NT2/D1 (cell line): ENCODE results near the gene POLR2L.

Experiments used
- DNase-seq: peaks from one replicate; pipeline ENCODE4 v3.0.0-alpha.2; 2011; ENCODE audit warnings: low read depth, low spot score
- H3K27me3 ChIP-seq: 2 replicates; pipeline ENCODE4 v1.6.0; 2011; ENCODE audit warnings: mild to moderate bottlenecking; ENCODE audit not compliant: insufficient read length, insufficient read depth
- H3K36me3 ChIP-seq: 2 replicates; pipeline ENCODE4 v1.6.1; 2011; ENCODE audit warnings: mild to moderate bottlenecking, low read length, mixed read lengths; ENCODE audit not compliant: insufficient read depth, insufficient read length
- H3K4me1 ChIP-seq: 2 replicates; pipeline ENCODE4 v1.5.1; 2011; ENCODE audit not compliant: insufficient read depth, insufficient read length
- H3K4me3 ChIP-seq: 2 replicates; pipeline ENCODE4 v1.5.1; 2011; ENCODE audit warnings: low read depth; ENCODE audit not compliant: insufficient read length
- H3K9ac ChIP-seq: 2 replicates; pipeline ENCODE4 v1.6.0; 2011; ENCODE audit warnings: low read depth; ENCODE audit not compliant: insufficient read length
- H3K9me3 ChIP-seq: 2 replicates; pipeline ENCODE4 v1.5.1; 2011; ENCODE audit warnings: mild to moderate bottlenecking, low read length; ENCODE audit not compliant: insufficient read depth
- SUZ12 ChIP-seq: IDR thresholded peaks from 2 replicates; pipeline ENCODE4 v1.6.1; 2011; ENCODE audit not compliant: insufficient read length, insufficient read depth; ENCODE audit errors: extremely low read depth
- YY1 ChIP-seq: IDR thresholded peaks from 2 replicates; pipeline ENCODE4 v1.6.1; 2011; ENCODE audit not compliant: insufficient read length, insufficient read depth
- ZNF274 ChIP-seq: IDR thresholded peaks from 2 replicates; pipeline ENCODE4 v1.6.1; 2011; ENCODE audit warnings: mild to moderate bottlenecking, low read depth, low read length

Gene POLR2L

GRCh38 chr11:886568-886967, 44.2 kb upstream of the POLR2L start:
- Histone ChIP-seq H3K9ac (no peak overlapping the region), H3K9me3 (no peaks in the 10 kb centered on the region), H3K4me1 (peaks cover 20% of the 10 kb centered on the region), H3K4me3 (no peak overlapping the region), H3K27me3 (no peaks in the 10 kb centered on the region), H3K36me3 (peaks cover 81% of the 10 kb centered on the region)
- no peak for DNase-seq
- TF ChIP-seq SUZ12, result no peak
- no peak for TF ChIP-seq ZNF274
- no peak for TF ChIP-seq YY1

GRCh38 chr11:884578-885070, 42.3 kb upstream of the POLR2L start:
- DNase-seq, result no peak
- Histone ChIP-seq H3K4me3 (no peak overlapping the region), H3K27me3 (no peaks in the 10 kb centered on the region), H3K9ac (no peak overlapping the region), H3K9me3 (no peaks in the 10 kb centered on the region), H3K4me1 (peaks cover 2% of the 10 kb centered on the region), H3K36me3 (peaks cover 78% of the 10 kb centered on the region)
- TF ChIP-seq SUZ12 (no peak), YY1 (no peak), ZNF274 (no peak)

GRCh38 chr11:883527-883926, 41.2 kb upstream of the POLR2L start:
- H3K36me3 ChIP-seq, result peaks cover 74% of the 10 kb centered on the region
- no peak overlapping the region for H3K4me3 ChIP-seq
- no peak for TF ChIP-seq ZNF274
- TF ChIP-seq YY1, result no peak
- TF ChIP-seq SUZ12, result no peak
- H3K9me3 ChIP-seq, result no peaks in the 10 kb centered on the region
- no peak for DNase-seq
- no peaks in the 10 kb centered on the region for H3K27me3 ChIP-seq
- H3K4me1 ChIP-seq, result no peaks in the 10 kb centered on the region
- no peak overlapping the region for H3K9ac ChIP-seq

GRCh38 chr11:882596-882995, 40.3 kb upstream of the POLR2L start:
- Histone ChIP-seq H3K9ac (no peak overlapping the region), H3K4me1 (no peaks in the 10 kb centered on the region), H3K36me3 (peaks cover 70% of the 10 kb centered on the region), H3K27me3 (no peaks in the 10 kb centered on the region), H3K4me3 (no peak overlapping the region), H3K9me3 (no peaks in the 10 kb centered on the region)
- TF ChIP-seq YY1, result no peak
- TF ChIP-seq SUZ12, result no peak
- no peak for TF ChIP-seq ZNF274
- DNase-seq, result no peak

- no peak for DNase-seq
- peaks cover 73% of the 10 kb centered on the region for H3K36me3 ChIP-seq
- no peak overlapping the region for H3K9ac ChIP-seq
Measured at GRCh38 chr11:880447-880846, 38.1 kb upstream of the POLR2L start.

GRCh38 chr11:877565-877964, 35.2 kb upstream of the POLR2L start:
- DNase-seq, result peak; percentile 58
- Histone ChIP-seq H3K27me3 (no peaks in the 10 kb centered on the region), H3K4me1 (no peaks in the 10 kb centered on the region), H3K36me3 (peaks cover 69% of the 10 kb centered on the region), H3K4me3 (no peak overlapping the region), H3K9ac (no peak overlapping the region), H3K9me3 (no peaks in the 10 kb centered on the region)
- TF ChIP-seq SUZ12 (no peak), YY1 (no peak), ZNF274 (no peak)

More at GRCh38 chr11:880447-880846, 38.1 kb upstream of the POLR2L start:
- Histone ChIP-seq H3K4me3 (no peak overlapping the region), H3K4me1 (no peaks in the 10 kb centered on the region), H3K9me3 (no peaks in the 10 kb centered on the region), H3K27me3 (no peaks in the 10 kb centered on the region)
- TF ChIP-seq YY1 (no peak), SUZ12 (no peak), ZNF274 (no peak)

- peaks cover 67% of the 10 kb centered on the region for H3K36me3 ChIP-seq
- H3K27me3 ChIP-seq, result no peaks in the 10 kb centered on the region
- H3K9ac ChIP-seq, result no peak overlapping the region
- DNase-seq, result no peak
- H3K4me1 ChIP-seq, result peaks cover 3% of the 10 kb centered on the region
- TF ChIP-seq ZNF274 (no peak), YY1 (no peak), SUZ12 (no peak)
- no peaks in the 10 kb centered on the region for H3K9me3 ChIP-seq
- H3K4me3 ChIP-seq, result no peak overlapping the region
Measured at GRCh38 chr11:876545-876944, 34.2 kb upstream of the POLR2L start.
